HepG2 (cell line): ENCODE data around the gene SLC19A3. TPM values are rescaled to one million over a fixed set of nuclear protein-coding genes. Genes with fewer than 3 reads are reported as not detected.

Experiments used
- AKNA ChIP-seq: sonication (generic); formaldehyde crosslinking; IDR thresholded peaks from 2 replicates; pipeline ENCODE4 v1.4.0; 2020; ENCODE audit warnings: missing genetic modification reagents, borderline replicate concordance
- CCDC6 ChIP-seq: sonication (generic); formaldehyde crosslinking; IDR thresholded peaks from 2 replicates; pipeline ENCODE4 v1.8.1; 2022; ENCODE audit warnings: mild to moderate bottlenecking, missing genetic modification reagents, moderate library complexity
- CENPT ChIP-seq: sonication (generic); formaldehyde crosslinking; IDR thresholded peaks from 2 replicates; pipeline ENCODE4 v1.8.0; 2022; ENCODE audit warnings: low read depth, mild to moderate bottlenecking, moderate library complexity, missing genetic modification reagents
- HMGXB3 ChIP-seq: sonication (generic); formaldehyde crosslinking; IDR thresholded peaks from 2 replicates; pipeline ENCODE4 v1.4.0; 2020; ENCODE audit warnings: missing genetic modification reagents, borderline replicate concordance
- MEF2D ChIP-seq: sonication (generic); formaldehyde crosslinking; IDR thresholded peaks from 2 replicates; pipeline ENCODE4 v1.5.1; 2020; ENCODE audit warnings: mild to moderate bottlenecking, missing genetic modification reagents
- PAF1 ChIP-seq: IDR thresholded peaks from 2 replicates; pipeline ENCODE4 v1.6.1; 2016; ENCODE audit warnings: missing genetic modification reagents, missing compliant biosample characterization
- SAP130 ChIP-seq: IDR thresholded peaks from 2 replicates; pipeline ENCODE4 v1.6.1; 2016; ENCODE audit warnings: low read depth
- ZBTB2 ChIP-seq: sonication (generic); formaldehyde crosslinking; IDR thresholded peaks from 2 replicates; pipeline ENCODE4 v1.8.0; 2022; ENCODE audit warnings: low read depth, missing genetic modification reagents
- ZFX ChIP-seq: sonication (generic); formaldehyde crosslinking; IDR thresholded peaks from 2 replicates; pipeline ENCODE4 v1.4.0; 2020; ENCODE audit warnings: mild to moderate bottlenecking, low read depth, missing genetic modification reagents, moderate library complexity
- ZNF460 ChIP-seq: sonication (generic); formaldehyde crosslinking; IDR thresholded peaks from 2 replicates; pipeline ENCODE4 v1.5.1; 2020; ENCODE audit warnings: missing genetic modification reagents, mild to moderate bottlenecking, borderline replicate concordance
- ZNF614 ChIP-seq: IDR thresholded peaks from 2 replicates; pipeline ENCODE4 v1.6.1; 2018; ENCODE audit warnings: missing biosample characterization, missing genetic modification reagents, inconsistent platforms, borderline replicate concordance
- ZNF629 ChIP-seq: sonication (generic); formaldehyde crosslinking; conservative IDR thresholded peaks from 2 replicates; pipeline ENCODE4 v1.5.0; 2020; ENCODE audit warnings: missing genetic modification reagents
- ZXDC ChIP-seq: sonication (generic); formaldehyde crosslinking; IDR thresholded peaks from 2 replicates; pipeline ENCODE4 v1.5.0; 2020; ENCODE audit warnings: mild to moderate bottlenecking, missing genetic modification reagents
- polyA plus RNA-seq, 8 experiments: library from polyadenylated mRNA; depleted of rRNA in 3 of 8; stranded (reverse) in 7 of 8; unstranded in 1 of 8; fragments of >200 nt; fragmentation: Illumina TruSeq in 4 of 8; extraction: Trizol in 4 of 8; gene quantifications; 2 replicates each; pipeline versions ENCODE4 v1.2.1 to v1.2.3, GENCODE V29; 2011 to 2016; ENCODE audit warnings: low read depth in 4 of 8, missing spikeins in 1 of 8, mixed read lengths in 1 of 8; ENCODE audit not compliant: insufficient read depth in 1 of 8
- total RNA-seq, 5 experiments: library from RNA; depleted of rRNA; stranded (reverse); fragments of >200 nt; fragmentation: Illumina TruSeq; extraction: Trizol; gene quantifications; 2 replicates each; pipeline ENCODE4 v1.2.3, GENCODE V29; 2016; ENCODE audit warnings: low read depth in 1 of 5
- TF ChIP-seq, protein P1 (sequence below): sonication (generic); formaldehyde crosslinking; IDR thresholded peaks from 2 replicates; pipeline ENCODE4 v1.4.0; 2020; ENCODE audit warnings: missing genetic modification reagents, low read depth, mild to moderate bottlenecking, borderline replicate concordance

SLC19A3 gene
- total and polyA plus RNA-seq, 2 of the 13 experiments (the other 11 are each of a cell fraction or from before 2014, with no cell fraction given): 2.3 to 5.2 TPM

GRCh38 chr2:227766373-227766883, 48.6 kb upstream of the SLC19A3 start (continued):
- TF ChIP-seq AKNA (no peak), ZNF614 (CRISPR knock-in tag) (peak; percentile 54; the same call in 1 of the 2 replicates), ZBTB2 (CRISPR knock-in tag) (no peak), MEF2D (CRISPR knock-in tag) (no peak), CCDC6 (CRISPR knock-in tag) (0 out of 2 replicates have a peak, but pooled peaks have one; percentile 31), ZFX (CRISPR knock-in tag) (peak; percentile 41; the same call in 1 of the 2 replicates), CENPT (CRISPR knock-in tag) (no peak), ZNF629 (CRISPR knock-in tag) (0 out of 2 replicates have a peak, but pooled peaks have one; percentile 19), ZNF460 (no peak), HMGXB3 (CRISPR knock-in tag) (peak; percentile 34; the same call in 1 of the 2 replicates), SAP130 (peak; percentile 58), PAF1 (CRISPR knock-in tag) (no peak), ZXDC (CRISPR knock-in tag) (no peak)
- TF ChIP-seq, protein P1, sequence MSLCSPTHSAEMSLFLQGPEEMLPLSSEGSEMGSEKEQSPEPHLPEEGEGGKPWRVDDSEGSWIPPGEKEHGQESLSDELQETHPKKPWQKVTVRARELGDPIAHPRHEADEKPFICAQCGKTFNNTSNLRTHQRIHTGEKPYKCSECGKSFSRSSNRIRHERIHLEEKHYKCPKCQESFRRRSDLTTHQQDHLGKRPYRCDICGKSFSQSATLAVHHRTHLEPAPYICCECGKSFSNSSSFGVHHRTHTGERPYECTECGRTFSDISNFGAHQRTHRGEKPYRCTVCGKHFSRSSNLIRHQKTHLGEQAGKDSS (CRISPR knock-in tag): peak; percentile 78; the same call in 1 of the 2 replicates
